Adipose tissue (tissue), 3 donors: ENCODE results near the gene CAB39L. TPM values are rescaled to one million over a fixed set of nuclear protein-coding genes. Genes with fewer than 3 reads are reported as not detected.

Experiments
- H3K27ac ChIP-seq: one replicate; pipeline ENCODE4 v1.5.1; 2013; ENCODE audit warnings: low read depth, low read length
- WGBS, 3 donors: extraction: QIAGEN DNeasy Blood & Tissue Kit; methylation state at CpG; one replicate each; pipeline ENCODE4 v1.1.7; 2013; 5-methylcytosine and 5-hydroxymethylcytosine counted together
- polyA plus RNA-seq, 3 donors: library from polyadenylated mRNA; stranded (reverse); fragments of 200-250 nt; gene quantifications; one replicate each; pipeline ENCODE4 v1.2.3, GENCODE V29; 2013
- donor health status: healthy with polysubstance abuse.
- donor health status: Bipolar disorder and iron deficiency.
- donor health status: healthy.

Gene CAB39L
- polyA plus RNA-seq, 3 donors = 3.8 to 22.6 (median 6.1) TPM

DNA sequence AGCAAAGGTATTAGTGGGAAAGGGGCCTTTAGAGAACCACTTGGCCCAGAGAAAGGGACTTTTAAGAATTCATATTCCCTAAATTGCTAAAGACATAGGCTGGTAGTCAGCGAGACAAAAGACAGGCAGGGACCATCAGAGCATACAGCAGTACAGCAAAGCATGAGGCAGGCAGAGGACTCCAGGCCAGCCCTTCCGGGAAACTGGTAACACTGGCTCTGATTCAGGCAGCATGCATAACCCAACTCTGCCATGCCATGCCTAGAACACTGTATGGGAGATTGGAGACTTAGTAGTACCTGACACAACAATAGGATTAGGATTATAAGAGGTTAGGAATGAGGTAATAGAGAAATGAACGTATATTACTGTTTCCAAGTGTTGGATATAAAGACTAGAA, 34.9 kb downstream of the CAB39L start:
- 76 to 92% (median 91%) methylated on average over 3 of the region's 3 CpGs for WGBS, 3 donors
- no peak overlapping the region for H3K27ac ChIP-seq

DNA sequence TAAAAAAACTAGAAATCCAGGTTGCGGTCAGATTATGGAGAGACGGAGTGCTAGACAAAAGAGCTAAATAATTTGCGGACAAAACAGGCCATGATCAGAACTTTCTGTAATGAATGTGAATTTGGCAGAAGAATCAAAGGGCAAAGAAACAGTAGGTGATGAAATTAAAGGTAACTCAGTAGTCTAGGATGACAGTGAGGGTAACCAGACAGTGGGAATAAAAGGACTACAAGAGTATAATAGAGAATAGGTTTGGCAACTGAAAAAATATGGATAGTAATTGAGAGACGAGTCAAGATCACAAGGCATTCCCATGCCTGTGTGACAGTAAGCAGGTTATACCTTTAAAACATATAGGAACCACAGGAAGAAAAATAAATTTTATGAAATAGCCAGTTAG, 35.9 kb downstream of the CAB39L start:
- 85 to 96% (median 95%) methylated on average over 4 of the region's 4 CpGs for WGBS, 3 donors
- no peak overlapping the region for H3K27ac ChIP-seq

DNA sequence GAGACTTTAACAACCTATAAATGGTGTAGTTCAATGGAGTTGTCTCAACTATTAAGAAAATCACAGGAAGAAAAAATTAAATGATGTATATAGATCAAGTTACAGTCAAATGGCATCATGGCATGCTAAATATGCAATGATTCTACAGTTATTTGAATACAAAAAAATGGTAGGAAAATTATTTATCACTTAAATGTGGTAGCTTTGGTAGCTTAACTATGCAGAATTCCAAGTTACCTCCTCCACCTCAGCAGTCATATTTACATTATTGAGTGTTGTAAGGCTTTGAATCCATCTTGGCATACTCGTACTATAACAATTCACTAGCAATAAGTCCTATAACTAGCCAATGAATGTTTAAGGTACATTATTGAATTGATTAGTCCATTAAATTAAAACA, 36.8 kb downstream of the CAB39L start:
- WGBS, 3 donors = 89 to 100% (median 95%) methylated on average over 1 of the region's 1 CpG
- H3K27ac ChIP-seq = no peak overlapping the region

DNA sequence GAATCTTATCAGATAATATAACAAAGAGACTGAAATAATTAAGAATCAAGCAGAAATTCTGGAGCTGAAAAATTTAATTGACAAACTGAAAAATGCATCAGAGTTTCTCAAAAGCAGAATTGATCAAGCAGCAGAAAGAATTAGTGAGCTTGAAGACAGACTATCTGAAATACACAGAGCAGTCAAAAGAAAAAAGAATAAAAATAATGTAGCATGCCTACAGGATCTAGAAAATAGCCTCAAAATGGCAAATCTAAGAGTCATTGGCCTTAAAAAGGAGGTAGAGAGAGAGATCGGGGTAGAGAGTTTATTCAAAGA, 39.2 kb downstream of the CAB39L start:
- no peak overlapping the region for H3K27ac ChIP-seq
- 69 to 84% (median 70%) methylated on average over 1 of the region's 1 CpG for WGBS, 3 donors

DNA sequence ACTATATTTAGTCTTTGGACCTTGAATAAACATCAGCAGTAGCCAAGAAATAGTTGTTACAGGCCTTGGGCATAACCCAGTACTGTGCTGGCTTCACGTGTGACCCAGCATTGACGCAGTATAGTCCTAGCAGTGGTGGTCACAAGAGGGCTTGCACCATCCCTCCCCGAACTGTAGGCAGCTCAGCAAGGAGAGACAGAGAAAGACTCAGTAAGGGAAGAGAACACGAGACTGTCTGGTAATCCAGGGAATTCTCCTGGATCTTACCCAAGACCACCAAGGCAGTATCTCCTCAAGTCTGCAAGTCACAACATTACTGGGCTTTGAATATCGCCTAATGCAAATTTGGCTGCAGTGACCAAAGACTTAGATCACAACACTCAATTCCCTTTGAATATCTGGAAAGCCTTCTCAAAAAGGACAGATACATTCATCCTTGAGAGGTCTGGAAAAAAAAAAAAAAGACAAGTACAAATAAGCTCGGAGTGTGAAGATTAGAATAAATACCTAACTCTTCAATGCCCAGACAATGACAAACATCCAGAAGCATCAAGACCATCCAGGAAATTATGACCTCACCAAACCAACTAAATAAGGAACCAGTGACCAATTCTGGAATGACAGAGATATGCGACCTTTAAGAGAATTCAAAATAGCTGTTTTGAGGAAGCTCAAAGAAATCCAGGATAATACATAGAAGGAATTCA, 39.7 kb downstream of the CAB39L start:
- H3K27ac ChIP-seq = no peak overlapping the region
- 81 to 88% (median 84%) methylated on average over 7 of the region's 7 CpGs for WGBS, 3 donors

DNA sequence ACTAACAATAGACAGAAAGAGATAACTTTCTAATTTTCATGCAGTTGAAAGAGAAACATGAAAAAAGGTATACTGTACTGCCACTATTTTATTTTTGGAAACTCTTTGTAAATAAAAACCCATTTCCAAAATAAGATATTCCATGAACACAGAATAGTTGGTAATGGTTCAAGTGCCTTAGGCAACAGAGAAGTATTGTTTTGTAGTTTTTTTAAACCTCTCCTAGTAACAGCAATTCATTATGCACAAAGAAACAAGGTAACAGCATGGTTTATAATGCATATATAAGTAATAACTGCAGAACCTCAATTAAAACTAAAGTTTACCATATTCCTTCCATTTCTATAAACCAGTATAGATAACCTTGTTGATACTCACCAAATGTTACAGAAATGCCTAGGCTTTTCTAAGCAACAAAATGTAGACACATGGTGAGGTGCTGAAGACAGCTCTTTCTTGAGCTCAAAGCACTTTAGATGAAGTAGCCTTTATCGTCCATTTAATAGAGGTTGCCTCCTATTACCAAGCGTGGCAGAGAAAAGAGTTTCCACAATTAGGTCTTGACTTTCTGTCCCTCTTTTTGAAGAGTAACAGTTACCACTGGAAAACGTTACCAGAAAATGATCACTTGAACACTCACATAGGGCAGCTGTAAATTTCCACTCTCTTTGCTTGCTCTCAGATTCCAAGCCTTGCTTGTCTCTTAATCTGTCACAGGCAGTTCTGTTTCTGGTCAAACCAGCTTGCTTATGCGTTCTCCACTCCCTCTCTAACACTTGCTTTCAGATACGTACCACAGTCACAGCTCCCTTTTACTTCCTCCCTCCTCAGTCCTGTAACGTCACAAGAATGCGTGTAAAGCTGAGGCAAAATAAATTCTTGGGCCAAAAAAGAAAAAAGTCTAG, 42.9 kb downstream of the CAB39L start:
- WGBS, 3 donors = 5 to 18% (median 16%) methylated on average over 7 of the region's 7 CpGs
- H3K27ac ChIP-seq = no peak overlapping the region

DNA sequence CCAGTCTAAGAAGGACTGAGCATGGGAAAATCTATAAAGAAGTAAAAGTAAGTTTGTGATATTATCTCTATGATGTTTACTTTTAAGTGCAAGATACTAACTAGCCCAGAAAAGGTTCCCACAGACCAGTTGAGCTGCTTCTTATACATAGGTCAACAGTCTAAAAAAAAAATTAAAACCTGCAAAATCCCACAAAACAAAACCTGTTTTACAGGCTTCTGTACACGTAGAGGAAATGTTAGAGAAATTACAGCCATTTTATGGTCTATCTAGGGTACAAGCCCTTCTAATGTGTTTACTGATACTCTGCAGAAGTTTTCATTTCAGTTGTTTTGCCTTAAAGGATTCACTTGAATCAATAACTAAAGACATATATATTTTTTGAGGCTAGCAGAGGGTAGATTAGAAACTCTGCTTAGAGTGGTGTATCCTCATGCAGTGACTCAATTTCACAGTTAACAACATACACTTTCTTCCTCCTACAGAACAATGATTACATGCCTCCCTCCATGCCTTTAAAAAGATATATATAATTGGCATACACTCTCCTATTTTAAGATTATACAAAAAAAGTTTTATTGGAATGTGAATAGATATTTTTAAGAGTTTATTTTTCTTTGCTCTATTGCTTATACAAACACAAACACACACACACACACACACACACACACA, 43.9 kb downstream of the CAB39L start:
- no peak overlapping the region for H3K27ac ChIP-seq
- 17 to 76% (median 61%) methylated on average over 1 of the region's 1 CpG for WGBS, 3 donors

DNA sequence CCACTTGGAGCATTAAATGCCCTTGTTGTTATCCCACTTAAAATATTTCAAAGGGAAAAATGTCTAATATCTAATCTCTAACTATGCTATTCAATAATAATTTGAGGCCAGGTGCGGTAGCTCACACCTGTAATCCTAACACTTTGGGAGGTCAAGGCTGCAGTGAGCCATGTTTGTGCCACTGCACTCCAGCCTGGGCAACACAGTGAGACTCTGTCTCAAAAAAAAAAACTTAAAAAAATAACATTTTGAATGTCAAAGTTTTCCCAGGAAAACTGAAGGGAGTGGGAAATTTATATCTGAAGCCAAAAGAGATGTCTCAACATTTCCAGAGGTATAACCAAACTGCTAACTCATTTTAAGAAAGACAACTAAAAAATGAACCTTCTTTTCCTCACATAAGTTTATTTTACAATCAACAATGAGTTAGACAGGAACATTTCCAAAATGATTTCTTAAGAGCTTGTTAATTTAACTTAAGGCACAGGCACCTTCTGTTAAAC, 47.9 kb downstream of the CAB39L start:
- no peak overlapping the region for H3K27ac ChIP-seq
- 39 to 86% (median 78%) methylated on average over 1 of the region's 1 CpG for WGBS, 3 donors

DNA sequence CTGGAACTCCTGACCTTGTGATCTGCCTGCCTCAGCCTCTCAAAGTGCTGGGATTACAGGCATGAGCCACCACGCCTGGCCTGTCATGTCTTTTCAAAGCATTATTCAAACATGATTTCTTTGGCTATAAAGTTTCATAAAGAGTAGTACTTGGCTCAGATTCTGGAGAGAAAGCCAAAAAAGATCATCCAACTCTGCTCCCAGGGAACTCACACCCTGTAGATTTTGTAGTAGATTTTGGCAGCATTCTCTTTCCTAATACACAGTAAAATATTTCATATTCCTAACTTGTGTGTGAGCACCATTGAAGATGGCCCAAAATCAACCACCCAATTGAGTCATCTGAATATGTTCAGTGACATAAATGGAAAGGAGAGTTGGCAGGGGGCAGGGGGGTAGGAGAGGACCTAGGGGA, 48.4 kb downstream of the CAB39L start:
- 33 to 62% (median 58%) methylated on average over 1 of the region's 1 CpG for WGBS, 3 donors
- H3K27ac ChIP-seq = no peak overlapping the region

DNA sequence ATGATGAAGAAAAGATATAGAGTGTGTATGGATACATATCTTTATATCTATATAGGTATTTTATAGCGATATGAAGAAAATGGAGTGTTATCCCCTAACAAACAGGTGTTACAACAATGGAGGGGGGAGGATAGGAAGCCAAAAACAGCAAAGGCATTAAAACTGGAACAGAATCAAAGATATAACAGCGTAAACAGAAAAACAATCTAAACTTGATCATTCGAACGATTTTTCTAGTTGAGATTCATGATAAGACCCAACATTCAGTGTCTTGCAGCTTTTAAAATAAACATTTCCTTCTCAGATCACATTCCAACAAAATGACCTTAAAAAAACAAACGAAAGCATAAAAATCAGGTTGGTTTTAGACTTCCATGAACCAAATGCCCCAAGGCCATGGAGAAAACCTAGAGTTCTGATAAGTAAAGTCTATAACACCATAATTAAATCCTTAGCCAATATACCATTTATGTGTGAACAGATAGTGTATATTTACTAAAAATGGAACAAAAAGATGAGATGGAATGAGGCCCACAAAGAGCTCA, 55.7 kb downstream of the CAB39L start:
- H3K27ac ChIP-seq = no peak overlapping the region
- 41 to 77% (median 67%) methylated on average over 5 of the region's 5 CpGs for WGBS, 3 donors

DNA sequence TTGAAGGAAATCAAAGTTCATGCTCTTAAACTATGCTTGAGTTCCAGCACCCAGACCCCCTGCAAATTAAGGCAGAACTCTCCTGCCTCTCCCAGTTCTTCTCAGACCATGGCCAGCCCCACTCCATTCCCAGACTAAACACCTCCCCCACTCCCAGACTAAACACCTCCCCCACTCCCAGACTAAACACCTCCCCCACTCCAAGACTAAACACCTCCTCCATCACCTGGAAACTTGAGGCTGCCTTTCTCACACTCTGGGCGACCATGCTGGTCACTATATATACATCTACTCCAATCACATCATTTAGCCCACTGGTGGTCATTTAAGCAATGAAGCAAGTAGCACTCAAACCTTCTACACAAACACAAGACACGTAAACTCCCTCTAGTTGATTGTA, 57.2 kb downstream of the CAB39L start:
- H3K27ac ChIP-seq = no peak overlapping the region

DNA sequence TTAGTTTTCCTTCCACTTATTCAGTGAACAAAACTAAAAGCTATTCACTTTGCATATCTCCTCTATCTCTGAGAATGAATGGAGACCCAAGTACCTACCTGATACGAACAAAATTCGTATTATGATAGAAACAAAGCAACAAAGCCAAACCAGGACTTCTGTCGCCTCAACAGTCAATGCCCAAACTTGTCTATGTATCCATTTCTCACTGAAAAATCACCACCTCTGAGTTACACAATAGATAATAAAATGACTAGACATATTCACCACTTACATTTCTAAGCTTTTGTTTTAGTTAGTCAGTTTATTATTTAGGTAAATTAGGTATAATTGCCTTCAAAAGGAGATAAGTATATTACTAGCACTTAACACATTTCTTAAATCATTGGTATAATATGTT, 67.7 kb downstream of the CAB39L start:
- WGBS, 3 donors = 63 to 80% (median 77%) methylated on average over 3 of the region's 3 CpGs

More for the DNA sequence above, 57.2 kb downstream of the CAB39L start:
- WGBS, 3 donors = 91 to 96% (median 95%) methylated on average over 2 of the region's 2 CpGs

DNA sequence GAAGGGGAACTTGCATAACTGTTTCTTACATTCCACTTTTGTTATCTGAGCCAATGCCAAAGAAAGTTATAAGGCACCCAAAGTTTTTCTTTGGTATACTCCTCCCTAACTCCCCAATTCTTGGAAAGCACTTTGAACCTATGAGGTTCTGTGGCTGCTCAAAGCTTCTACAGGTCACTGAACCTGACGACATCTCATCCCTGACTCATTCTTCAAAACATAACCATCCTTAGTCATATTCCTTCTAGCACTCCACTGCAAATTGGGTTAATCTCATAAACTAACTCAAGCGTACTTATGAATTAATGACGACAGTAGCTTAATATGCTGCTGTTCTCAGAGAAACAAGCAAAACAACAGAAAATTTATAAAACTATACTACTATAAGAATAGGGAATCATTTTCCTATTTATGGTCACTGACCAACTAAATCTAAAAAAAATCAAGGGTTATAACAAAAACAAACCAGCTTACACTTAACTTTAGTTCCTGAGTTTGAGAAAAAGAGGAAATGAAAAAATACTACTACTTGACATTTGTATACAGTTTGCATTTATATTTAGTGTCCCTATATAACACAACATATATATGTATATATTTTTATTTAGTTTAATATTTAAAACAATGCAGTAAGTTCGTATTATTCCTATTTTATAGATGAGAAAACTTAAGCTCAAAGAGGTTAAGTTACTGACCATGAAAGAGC, 69.1 kb downstream of the CAB39L start:
- 73 to 88% (median 82%) methylated on average over 4 of the region's 4 CpGs for WGBS, 3 donors
- no peak overlapping the region for H3K27ac ChIP-seq

More for the DNA sequence above, 67.7 kb downstream of the CAB39L start:
- no peak overlapping the region for H3K27ac ChIP-seq

DNA sequence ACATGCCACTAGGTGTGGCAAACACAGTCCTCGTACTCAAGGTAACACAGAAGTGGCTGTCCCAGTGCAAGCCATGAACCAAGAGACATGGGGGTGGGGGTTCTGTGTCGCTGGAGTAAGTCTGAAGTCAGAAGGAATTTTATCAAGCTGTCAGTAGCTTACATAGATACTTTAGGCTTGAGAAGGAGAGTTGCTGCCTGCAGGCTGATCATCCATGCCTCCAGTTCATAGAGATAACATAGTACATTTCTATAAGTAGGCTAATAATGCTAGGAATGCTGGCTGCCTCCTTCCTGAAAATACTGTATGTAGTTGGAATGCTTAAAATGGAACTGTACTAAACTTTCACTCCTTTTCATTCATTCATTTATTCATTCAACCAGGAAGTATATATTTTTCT, 70.1 kb downstream of the CAB39L start:
- H3K27ac ChIP-seq = no peak overlapping the region
- 62 to 83% (median 78%) methylated on average over 2 of the region's 2 CpGs for WGBS, 3 donors

DNA sequence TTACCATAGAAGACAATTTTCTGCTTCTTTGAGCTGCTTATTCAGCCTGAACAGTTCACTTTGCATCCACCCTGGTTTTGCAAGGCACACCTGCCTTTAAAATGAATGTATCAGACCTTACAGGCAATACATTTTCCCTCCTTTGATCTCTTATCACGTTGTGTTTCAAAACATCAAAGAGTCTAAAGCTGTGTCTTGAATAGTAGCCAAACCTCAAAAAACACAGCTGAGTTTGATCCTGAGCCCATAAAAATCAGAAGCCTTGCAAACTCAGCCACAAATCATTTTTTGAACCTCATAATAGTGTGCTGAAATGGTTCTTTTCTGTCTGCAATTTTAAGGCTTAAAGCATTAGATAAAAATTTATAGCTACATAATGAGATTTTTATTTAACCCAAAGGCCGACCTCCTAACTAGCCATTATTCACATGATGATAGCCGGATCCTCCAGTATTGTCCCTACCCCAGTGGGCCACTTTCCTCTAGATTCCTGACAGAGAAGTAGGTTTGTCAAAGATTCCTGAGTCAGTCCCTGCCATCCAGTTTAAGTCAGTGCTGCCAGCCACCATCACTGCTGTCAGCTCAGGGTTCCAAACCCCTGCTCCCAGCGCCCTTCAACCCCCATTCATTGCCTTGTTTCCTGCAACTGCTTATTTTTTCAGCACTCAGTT, 71.8 kb downstream of the CAB39L start:
- WGBS, 3 donors = 55 to 62% (median 56%) methylated on average over 4 of the region's 4 CpGs
- H3K27ac ChIP-seq = no peak overlapping the region

DNA sequence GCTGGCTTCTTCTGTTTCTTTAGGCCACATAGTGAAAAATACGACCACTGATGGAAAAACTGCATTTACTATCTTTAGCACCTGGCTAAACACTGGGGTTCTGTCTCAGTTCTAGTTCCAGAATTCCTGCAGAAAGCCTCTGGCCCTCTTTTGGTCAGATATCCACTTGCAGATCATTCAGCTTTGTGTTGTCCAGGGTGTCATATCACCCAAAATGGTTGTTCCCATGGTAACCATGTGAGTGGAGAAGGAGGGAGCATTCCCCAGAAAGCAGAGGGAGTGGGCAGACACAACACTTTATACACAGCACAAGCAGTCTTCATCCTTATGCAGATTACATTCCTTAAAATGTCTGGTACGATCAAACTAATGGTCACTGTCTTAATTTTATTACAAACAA, 73.5 kb downstream of the CAB39L start:
- 83 to 89% (median 86%) methylated on average over 2 of the region's 2 CpGs for WGBS, 3 donors
- no peak overlapping the region for H3K27ac ChIP-seq

DNA sequence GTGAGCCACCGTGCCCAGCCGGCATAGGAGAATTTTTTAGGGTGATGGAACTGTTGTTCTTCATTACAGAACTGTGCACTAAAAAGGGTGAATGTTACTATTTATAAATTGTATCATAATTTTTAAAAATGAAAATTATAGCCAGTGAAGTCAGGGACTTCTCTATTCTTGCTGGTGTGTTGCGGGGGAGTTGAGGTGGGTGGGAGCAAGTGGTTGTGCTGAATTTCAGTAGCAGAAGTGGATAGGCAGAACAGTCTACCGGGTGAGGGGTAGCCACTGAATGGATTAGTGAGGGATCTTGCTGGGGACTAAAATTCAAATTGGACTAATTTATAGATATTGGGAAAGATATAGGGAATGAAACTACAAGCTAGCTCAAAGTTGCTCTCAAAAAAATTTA, 74.0 kb downstream of the CAB39L start:
- H3K27ac ChIP-seq = no peak overlapping the region
- 90 to 96% (median 93%) methylated on average over 4 of the region's 4 CpGs for WGBS, 3 donors

DNA sequence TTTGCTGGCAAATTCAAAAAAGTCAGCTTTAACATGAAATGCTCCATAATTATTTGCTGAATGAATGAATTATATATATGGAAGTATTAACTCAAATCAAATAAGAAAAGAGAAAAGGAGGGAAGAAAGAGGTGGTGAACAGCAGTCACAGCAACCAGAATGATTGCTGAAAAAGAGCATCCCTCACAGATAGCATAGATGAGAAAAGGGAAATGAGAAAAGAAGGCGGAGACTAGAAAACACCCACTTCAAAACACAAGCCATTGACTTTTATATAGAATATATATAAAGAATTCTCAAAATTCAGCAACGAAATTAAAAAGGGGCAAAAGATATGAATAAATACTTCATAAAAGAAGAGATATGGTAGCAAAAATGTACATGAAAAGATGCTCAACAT, 75.2 kb downstream of the CAB39L start:
- H3K27ac ChIP-seq = no peak overlapping the region
- WGBS, 3 donors = 84 to 94% (median 87%) methylated on average over 2 of the region's 2 CpGs
